ENCODE data around the gene GALNT17.

GRCh38 chr7:71470326-71470725 lies 338.4 kb downstream of the GALNT17 start:
- TF ChIP-seq POLR2AphosphoS5 (IDR thresholded peaks at IDR 0.05; ENCODE audit: low read depth, low read length) (no peak), POLR2A (IDR thresholded peaks at IDR 0.05; ENCODE audit: low read depth, low read length) (no peak), SPI1 (IDR thresholded peaks at IDR 0.05; ENCODE audit: low read depth, low read length) (no peak)
